HG03039 (cell line): ENCODE results near the gene AKT1S1.

ENCODE experiments used
- ATAC-seq: cut with Tn5 transposase; IDR thresholded peaks from one replicate; pipeline ENCODE4 v1.9.1; 2021; ENCODE audit warnings: mild to moderate bottlenecking, moderate library complexity; ENCODE audit not compliant: unreplicated experiment

AKT1S1 gene

DNA sequence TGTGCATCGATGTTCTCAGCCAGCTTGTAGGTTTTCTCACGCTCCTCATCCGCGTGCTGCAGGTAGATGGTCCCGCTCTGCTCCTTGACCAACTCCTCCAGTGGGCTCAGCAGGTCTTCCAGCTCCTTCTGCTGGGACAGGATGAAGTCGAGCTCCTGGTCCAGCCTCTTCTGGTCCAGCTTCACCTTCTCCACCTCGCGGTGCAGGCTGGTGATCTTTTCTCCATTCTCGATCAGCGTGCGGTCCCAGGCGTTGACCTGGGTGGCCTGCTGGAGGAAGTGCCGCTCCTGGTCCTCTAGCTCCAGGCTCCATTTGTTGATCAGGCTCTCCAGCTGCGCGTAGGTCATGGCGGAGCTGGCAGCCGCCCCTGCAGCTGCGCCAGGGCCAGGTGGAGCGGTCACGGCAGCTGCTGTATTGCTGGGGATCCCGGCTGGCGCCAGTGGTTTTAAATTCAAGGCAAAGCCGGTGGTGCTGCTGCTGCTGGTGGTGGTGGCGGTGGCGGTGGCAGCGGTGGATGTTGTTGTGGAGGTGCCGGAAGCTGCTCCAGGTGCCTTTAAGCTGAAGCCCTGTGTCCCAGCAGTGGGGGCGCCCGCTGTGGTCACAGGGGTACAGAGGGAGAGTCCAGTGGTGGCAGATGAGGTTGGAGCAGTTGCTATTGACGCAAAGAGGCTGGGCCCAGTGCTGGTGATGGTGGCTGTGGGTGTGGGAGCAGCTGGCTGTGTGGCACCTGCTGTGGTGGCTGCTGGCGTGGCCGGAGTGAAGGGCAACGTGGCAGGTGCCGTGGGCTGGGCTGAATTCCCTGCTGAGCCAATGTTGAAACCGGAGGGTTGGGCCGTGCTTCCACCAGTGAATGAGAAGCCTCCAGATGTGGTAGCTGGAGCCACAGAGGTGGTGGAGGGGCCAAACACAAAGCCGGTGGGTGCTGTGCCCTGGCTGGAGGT is 31.6 kb upstream of the AKT1S1 start:
- no peak for ATAC-seq

DNA sequence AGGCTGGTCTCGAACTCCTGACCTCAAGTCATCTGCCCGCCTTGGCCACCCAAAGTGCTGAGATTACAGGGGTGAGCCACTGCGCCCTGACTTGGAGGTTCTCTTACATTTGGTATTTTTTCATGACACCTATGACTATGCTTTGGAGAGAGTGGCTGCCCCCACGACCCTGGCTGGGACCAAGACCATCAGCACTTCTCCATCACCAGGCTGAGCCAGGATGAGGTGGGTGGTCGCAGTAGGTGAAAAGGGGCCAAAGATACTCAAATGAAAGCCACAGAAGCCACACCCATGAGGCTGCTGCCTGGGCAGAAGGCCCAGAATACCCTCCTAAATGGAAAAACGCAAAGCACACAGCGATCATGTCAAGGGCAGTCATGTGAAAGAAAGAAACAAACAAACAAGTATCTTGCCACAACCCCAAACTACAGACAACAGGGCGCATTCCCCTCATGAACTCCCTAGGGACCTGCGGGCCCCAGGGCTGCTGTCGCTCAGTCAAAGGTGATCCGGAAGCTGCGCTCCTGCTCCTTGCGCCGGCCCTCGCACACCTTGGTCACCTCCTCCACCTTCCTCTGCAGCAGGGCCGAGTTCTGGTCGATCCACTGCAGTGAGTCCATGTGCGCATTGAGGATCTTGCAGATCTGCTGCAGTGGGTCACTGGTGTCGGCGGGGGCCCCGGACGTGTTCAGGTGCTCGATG is 30.7 kb upstream of the AKT1S1 start:
- no peak for ATAC-seq

DNA sequence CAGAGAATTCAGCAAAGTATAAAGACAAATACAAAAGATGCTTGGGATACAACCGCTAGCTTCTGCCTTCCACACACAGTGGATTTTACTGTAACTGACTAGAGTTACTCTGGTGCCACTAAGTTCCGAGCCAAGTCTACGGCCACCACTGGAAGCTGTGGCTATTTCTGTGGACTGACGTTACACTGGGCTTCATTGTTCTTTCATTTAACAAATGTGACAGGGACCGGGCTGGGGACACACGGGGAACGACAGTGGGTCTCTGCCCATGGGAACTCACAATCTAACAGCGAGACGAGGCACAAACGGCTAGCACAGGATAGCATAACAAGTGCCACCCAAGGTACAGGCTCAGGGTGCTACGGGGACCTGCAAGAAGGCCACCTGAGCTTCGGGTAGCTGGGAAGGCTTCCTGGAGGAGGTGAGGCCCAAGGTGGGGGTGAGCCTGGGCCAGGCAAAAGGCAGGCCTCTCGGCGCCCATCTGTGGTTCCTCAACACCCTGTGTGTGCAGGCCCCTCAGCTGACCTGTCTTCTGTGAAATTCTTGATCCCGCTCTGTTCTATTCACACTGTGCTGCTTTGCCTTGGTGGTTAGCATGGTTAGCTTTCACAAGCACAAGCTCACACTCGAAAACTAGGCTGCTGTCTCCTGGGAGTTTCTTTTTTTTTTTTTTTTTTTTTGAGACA is 29.9 kb upstream of the AKT1S1 start:
- ATAC-seq: no peak

DNA sequence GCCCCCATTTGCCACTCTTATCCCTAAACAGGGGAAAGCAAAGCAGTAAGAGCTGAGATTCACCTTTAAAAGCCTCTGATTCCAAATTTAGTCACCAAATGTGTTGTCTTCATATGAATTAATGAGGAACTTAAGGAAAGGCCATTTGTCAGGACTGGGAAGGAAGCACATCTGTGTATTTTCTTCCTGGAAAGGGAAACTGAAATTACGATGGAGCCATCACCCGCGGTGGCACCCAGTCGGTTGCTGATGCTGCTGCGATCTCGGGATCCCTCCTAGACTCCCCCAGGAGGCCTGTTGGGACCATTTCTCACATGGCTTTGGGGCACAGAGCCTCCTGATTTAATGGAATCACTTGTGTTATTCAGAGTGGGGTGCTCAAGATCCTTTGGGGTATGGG is 27.0 kb upstream of the AKT1S1 start:
- no peak for ATAC-seq

DNA sequence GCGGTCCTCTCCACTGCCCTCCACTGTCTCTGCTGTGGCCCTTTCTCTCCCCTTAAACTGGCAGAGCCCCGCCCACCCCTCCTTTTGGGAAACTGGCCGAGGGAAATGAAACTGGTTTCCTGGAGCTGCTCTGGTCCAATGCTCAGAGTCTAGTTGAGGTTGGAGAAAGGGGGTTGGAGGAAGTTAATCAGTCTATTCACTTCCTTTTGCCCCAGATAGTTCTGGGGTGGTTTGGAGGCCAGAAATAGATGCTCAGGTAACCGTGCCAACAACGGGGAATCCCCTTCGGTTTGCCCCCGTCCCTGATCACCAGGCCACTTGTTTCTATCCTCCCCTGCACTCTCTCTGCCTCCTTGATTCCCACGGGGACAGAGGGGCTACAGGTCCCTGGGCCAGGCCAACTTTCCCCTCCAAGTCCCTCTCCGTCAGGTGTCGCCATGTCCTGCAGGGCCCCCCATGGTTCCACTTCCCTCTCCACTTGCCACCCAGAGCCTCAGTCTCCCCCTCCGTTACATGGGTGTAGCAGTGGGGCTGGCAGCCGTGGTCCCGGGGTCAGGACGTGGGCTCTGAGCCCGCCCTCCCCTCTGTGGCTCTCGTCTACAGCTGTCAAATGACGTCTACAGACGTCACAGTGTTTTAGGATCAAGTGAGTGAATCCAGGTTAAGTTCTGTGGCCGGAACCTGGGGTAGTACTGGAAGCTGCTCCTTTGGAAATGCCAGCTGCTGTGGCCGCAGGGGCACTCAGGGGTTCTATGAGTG is 19.9 kb upstream of the AKT1S1 start, which contains the start of gene IL4I1:
IL4I1 (minus strand) TSS at position 25 of the 759 bp plus-strand sequence. CDS start 727 bp downstream, outside the sequence.
- no peak for ATAC-seq

DNA sequence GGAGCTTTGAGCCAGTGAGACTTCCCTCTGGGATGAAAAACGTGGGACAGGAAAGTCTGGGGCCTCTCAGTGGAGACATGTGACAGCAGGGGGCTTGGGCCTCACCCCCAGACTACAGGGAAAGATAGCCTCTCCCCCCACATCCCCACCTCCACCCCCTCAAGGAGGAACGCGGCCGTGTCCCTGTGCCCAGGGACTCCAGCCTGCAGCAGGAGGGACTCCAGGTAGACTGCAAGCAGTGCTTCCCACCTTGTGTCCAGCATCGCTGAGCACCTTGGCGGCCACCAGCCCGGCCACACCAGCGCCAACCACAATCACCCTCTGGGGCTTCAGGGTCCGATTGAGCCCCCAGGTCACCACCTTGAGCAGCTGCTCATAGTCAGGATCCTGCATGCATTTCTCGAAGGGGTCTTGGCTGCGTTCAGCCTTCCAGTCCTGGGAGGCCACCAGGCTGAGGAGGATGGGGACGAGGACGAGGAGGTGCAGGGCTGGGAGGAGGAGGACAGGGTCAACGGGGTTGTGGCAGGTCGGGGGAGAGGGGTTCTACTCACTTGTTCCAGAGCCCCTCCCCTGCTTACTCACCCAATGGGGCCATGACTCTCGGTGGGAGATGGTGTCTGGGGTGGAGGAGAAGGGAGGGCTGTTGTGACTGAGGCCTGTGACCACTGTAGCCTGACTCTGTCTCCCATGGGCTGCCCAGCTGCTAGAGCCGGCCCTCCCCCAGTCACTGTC is 18.6 kb upstream of the AKT1S1 start:
- ATAC-seq: no peak

DNA sequence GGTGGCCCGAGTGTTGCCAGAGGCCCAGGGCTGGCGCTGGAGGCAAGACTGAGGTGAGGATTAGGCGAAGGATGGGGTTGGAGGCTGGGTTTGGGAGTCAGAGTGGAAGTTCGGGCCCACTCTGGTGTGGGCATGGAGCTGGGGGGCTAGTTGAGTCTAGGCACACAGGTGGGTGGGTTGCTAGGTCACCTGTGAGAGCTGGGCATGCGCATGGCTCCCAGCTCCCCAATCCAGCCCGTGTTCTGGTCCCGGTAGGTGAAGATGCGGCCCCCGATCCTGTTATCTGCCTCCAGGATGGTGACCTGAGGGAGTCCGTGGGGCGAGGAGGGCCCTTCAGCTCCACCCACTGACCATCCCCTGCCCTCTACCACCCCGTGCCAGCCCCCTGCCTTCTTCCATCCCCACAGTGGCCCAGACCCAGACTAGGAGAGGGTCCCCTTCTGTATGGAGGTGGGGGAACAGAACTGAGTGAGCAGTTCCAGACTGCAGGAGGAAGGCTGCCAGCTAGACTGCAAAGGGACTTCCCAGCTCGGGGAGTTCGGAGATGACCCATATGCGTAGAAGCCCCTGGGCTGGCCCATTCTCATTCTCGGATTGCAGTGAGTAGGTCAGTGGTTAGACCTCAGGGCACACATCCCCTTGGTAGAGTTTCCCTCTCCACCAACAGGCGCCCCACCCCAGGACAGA is 17.9 kb upstream of the AKT1S1 start:
- ATAC-seq: no peak

DNA sequence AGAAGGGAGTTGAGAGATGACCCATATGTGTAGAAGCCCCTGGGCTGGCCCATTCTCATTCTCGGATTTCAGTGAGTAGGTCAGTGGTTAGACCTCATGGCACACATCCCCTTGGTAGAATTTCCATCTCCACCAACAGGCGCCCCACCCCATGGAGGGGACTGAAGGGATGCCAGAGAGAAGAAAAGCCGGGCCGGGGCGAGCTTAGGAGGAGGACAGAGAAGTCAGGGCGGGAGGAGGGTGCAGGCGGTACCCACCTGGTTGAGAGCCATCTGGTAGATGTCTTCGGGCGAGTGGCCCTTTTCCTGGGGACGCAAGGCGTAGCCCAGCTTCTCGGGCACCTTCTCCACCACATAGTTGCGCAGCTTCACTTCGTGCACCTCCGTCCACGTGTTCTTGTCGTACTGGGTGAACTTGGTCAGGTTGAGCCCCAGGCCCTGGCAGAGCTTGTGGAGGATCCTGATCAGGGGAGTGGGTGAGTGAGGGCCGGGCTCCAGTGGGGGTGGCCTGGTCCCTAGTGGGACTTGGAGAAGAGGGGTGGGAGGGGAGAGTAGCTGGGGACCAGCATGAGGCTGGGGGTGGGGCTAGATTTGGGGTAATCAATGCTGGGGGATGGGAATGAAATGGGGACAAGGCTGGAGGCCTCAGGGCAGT is 17.0 kb upstream of the AKT1S1 start:
- ATAC-seq: no peak

DNA sequence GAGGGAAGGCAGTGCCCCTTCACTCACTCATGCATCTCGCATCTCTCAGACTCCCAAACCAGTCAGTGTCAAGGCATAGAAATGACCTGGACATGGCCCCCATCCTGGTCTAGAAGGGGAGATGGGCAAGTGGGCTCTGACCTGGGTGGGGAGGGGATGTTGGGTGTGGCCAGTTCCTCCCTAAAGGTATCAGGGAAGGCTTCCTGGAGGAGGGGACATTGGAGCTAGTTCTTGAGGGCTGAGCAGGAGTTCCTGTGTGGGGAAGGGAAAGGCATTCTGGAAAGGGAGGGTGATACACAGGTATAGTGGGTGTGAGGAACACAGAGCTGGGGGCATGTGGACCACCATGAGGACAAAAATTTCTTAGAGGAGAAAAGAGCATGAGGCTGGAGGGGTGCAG is 15.6 kb upstream of the AKT1S1 start:
- ATAC-seq: no peak

DNA sequence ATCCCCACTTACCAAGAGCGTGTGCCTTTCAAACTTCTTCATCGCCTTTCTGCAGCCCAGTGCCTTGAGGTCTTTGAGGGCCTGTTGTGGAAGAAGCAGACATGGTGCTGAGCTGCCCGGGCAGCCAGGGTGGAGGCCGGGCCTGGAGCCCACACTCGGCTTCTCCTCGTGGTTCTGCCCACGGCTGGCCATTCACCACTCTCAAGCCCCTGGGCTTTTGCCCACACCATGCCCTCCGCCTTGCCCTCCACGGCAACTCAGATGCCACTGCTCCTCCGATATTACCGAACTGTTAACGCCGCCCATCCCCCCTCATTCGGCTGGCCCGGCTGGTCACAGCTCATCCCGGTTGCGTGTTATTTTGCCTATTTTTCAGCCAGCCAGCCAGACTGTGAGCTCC is 14.2 kb upstream of the AKT1S1 start:
- no peak for ATAC-seq

DNA sequence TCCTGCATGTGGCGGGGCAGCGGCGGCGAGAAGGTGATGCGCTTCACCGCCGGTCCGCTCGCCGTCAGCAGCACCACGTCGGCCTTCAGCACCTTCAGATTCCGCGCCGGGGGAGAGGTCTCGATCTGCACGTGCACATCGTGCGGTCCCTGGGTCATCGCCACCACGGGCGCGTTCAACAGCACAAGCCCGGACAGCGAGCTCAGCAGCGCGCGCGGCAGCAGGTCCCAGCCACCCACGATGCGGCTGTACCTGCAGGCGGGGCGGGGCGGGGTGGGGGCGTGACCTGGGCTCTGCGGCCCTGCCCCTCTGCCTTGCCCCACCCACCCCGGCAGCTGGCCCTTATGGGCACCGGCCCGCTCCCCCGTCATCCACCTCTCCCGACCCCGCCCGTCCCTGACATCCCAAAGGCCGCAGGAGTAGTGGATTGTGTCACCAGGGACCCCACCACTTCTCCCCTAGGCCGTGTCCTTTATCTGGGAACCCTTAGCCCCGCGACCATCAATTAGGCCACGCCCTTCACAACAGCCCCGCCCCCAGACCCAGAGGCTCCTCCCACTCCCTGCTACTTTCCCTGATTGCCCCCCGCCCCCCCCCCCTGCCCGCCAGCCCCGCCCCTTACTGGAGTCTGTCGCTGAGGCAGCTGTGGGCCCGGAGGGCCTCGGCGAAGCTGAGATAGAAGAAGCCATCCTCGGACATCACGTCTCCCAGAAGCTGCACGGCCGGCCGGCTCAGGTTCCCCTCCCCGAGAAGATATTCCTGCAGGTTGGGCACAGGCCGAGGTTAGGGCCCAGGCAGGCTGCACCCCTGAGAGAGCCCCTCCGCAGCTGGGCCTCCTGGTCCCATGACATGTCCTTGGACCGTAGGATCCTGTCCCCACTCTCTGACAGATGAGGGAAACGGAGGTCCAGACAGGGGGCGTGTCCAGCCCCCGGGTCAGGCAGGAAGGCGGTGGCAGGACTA is 13.5 kb upstream of the AKT1S1 start:
- no peak for ATAC-seq

DNA sequence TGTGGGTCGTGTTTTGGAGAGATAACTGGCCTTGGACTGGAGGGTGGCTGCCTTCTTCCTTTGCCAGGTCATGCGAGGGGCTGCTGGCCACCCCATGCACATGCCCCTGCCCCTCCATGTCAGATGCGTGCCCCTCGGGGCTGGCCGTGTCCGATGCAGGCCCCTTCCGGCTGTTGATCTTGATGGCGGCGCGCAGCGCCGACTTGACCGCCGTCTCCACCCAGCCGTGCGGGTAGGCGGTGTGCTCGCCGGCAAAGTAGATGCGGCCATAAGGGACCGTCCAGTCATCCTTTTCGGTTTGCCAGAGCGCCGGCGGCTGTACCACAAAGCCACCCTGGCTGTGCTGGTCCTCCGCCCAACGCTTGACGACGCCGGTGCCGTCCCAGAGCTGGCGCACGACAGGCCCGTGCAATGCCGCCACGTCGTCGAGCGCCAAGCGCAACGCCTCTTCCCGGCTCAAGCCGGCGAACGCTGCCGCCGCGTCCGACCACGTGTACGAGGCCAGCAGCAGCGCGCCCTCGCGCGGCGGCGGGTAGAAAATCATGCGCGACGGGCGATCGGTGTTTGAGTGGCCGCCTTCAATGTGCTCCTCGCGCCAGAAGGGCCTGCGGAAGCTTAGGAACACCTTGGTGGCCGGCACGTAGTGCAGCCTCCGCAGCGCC is 12.7 kb upstream of the AKT1S1 start:
- ATAC-seq: no peak

DNA sequence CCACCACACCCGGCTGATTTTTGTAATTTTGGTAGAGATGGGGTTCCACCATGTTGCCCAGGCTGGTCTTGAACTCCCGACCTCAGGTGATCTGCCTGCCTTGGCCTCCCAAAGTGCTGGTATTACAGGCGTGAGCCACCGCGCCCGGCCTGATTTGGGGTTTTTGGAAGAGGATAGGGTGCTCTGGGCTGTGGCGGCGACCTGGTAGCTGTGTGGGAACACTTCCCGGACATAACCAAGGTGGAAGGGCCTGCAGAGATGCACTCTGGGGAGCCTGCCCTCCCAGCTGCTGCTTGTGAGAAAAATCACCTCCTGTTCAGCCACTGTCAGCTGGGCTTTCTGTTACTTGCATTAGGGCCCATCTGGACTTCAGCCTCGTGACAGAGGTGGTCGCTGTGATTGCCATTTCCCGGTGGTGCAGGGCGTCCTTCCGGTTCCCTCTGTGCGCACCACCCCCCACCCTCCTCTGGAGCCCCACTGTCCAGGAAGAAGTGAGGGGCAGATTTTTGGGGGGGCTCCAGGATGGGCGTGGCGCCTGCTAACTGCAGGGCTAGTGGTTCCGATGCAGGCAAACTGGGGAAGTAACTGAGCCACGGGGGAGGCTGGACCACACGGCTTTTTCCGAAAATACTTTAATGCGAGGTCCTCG is 12.0 kb upstream of the AKT1S1 start:
- no peak for ATAC-seq

DNA sequence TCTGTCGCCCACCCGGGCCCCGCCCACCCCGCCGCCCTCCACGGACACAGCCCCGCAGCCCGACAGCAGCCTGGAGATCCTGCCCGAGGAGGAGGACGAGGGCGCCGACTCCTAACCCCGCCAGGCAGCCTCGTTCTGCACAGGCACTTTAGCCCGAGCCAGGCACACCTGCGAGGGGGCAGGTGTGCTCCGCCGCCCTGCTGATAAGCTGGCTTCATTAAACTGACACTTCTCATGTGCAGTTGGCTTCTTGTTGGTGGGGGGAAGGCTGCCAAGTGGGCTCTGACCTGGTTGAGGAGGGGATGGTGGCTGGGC is 11.3 kb upstream of the AKT1S1 start:
- no peak for ATAC-seq

DNA sequence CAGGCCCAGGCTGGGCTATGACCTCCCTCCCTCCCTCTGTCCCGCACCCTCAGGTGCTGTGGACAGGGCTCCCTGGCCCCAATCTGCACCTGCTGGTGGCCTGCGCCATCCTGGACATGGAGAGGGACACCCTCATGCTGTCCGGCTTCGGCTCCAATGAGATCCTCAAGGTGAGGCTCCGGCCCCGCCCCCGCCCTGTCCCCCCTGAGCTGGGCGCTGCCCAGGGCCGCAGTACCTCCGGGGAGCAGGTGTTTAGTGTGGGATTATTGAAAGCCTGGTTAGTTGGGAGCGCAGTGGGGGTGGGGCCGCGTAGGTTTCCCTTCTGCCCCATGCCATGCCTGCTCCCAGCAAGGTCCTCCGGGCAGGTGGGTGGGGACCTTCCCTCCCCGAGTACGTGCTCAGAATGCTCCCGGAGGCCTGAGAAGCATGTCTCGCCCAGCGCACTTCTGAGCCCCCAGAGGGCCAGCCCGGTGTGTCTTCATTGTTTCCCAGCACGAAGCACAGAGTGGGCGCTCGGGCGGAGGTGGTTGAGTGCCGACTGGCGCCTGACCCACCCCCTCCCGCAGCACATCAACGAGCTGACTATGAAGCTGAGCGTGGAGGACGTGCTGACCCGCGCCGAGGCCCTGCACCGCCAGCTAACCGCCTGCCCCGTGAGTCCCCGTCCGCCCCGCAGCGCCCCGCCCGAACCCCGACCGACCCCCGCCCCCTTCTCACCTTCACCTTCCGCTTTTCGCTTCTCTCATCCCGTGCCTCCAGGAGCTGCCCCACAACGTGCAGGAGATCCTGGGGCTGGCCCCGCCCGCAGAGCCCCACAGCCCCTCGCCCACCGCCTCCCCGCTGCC is 10.7 kb upstream of the AKT1S1 start:
- no peak for ATAC-seq

DNA sequence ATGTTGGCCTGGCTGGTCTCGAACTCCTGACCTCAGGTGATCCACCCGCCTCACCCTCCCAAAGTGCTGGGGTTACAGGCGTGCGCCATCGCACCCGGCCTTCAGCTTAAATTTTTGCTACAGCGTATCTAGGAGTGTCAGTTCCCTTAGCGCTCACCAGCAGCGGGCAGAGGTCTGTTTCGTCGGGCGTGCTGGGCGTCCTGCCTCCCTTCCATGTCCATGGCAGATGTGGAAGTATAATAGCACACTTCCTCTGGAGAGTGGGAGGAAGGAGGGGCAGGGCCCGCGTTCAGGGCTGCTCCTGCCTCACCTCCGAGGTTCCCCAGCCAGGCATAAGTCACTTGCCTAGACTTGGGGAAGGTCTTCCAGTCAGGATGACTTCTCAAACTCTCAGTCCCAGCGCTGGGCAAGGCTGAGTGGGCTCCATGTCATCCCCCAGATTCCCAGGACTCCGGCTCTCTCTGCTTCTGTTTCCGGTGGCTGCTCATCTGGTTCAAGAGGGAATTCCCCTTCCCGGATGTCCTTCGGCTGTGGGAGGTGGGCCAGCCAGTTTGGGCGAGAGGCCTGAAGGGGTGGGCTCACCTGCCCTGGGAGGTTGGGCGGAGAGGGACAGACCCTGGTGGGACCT is 10.0 kb upstream of the AKT1S1 start:
- ATAC-seq: no peak
